CD4-positive, alpha-beta T cell treated with Interleukin-2 at 100 ng/mL for 4 hours (primary cell): ENCODE results near the gene EFCAB8.
"Not testable (repeated sequence)": the region's sequence is repeated elsewhere in the genome, so short reads cannot be mapped to it uniquely, and the experiment has no call there.

ENCODE experiments used
- DNase-seq: peaks from one replicate; pipeline ENCODE4 v3.0.0-alpha.2; 2020; ENCODE audit warnings: low spot score

The EFCAB8 gene

DNA sequence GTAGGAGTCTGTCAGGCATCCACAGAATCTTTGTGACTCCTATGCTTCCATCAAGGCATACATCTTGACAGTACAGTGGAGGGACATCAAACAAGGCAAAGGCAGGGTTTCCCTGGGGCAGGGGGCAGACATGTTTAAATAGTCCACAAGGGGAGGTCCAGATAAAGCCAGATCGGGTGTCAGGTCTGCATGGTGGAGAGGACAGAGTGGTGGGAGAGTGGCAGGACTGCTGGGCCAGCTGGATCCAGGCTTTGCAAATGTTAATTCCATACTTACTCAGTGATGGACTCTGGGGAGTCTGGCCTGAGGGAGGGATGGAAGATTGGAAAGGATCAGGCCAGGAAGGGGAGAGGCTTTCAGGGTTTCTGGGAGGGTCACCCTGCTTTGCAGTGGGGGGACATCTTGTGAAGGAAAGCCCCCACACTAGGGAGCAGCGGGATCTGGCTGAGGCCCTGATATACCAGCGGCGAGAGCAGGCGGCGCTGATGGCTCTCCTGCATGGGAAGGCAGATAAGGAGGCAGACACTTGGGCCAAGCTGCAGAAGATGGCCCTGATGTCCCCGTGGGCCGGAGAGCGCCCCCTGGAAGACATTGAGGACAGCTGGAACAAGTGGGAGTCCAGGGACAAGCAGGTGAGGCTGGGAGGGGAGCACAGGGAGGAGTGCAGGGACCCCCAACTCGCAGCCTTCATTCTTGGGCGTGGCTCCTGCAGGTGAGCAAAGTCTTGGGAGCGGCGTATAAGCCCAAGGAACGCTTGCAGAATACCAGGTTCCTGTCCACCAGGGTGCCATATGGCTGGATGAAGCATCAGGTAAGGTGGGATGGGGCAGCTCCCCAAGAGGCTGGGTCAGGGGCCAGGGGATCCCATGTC lies 100.9 kb downstream of the EFCAB8 start:
- DNase-seq, result no peak

DNA sequence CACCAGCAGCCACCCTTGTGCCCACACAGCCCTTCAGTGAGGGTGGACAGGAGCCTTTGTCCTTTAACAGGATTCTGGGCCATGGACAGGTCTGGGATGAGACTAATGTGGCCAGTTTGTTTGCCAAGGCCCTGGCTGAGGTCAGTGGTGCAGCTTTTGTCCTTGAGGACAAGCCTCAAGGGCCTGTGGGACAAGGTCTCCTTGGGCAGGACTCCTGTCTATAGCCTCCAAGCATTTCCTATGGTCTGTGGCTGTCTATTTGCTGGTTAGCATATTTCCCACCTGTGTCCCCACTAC lies 101.4 kb downstream of the EFCAB8 start:
- DNase-seq, result no peak

DNA sequence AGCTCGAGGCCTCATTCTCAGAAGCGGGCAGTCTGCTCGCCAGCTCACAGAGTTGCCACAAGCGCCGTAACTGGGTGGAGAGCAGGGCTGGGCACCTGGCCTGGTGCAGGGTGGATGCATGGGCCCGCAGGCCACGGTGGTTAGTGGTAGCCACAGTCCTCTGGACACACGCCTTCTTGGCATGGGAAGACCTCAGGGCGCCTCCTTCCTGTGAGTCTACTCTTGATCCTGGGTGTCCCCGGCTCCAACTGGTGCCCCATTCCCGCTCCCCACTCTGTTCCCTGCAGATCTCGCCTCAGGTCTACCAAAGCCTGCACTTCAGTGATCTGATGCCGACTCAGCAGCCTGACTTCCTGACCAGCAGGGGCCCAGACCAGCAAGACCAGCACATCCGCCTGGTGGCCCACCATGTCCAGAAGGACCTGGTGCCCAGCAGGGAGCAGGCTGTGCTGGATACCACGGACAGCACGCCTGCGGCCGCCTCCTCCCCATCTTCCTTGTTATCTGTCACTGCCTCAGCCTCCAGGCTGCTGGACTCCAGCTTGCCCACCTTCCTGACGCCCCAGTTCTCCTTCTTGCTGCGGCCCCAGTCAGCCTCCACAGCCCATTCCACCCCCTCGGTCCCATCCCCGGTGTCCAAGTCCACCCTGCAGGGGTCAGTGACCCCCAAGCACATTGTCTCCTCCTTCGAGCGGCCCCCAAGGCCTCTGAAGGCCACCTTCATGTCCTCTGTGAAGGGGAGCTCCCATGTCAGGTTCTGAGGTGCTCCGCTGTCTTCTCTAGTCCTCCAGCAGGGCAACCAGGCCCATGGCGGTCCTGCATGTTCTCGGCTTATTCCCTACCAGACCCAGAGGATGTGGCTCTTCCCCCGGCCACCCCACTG lies 102.4 kb downstream of the EFCAB8 start:
- DNase-seq, result no peak

DNA sequence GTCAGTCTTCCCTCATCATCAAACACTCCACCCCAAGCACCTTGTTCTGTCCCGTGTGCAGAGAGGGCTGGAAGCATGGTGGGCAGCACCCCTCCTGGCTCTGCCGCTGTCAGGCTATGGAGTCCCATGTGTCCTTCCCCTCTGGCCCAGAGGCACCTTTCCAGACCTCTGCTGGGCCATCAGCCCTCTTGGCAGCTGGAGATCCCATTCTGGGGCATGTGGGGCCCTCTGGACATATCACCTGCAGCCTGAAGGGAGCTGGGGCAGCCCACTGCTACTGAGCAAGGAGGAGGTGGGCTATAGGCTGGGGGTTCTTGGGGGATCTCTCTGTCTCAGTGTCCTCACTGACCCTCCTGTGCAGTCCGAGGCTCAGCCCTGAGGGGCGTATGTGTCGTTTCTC lies 103.3 kb downstream of the EFCAB8 start:
- no peak for DNase-seq

DNA sequence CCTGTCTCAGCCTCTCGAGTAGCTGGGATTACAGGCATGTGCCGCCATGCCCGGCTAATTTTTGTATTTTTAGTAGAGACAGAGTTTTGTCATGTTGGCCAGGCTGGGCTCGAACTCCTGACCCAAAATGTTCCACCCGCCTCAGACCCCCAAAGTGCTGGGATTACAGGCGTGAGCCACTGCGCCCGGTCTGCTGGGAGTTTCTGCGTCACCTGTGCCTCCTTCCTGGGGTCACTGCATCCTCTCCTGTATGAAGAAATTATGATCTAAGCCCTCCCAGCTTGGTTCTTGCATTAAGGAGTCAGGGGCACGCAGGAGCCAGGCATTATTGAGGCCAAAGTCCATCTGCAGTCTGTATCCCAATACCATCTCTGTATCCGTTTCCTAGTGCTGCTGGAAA lies 103.9 kb downstream of the EFCAB8 start:
- not testable (repeated sequence) for DNase-seq

DNA sequence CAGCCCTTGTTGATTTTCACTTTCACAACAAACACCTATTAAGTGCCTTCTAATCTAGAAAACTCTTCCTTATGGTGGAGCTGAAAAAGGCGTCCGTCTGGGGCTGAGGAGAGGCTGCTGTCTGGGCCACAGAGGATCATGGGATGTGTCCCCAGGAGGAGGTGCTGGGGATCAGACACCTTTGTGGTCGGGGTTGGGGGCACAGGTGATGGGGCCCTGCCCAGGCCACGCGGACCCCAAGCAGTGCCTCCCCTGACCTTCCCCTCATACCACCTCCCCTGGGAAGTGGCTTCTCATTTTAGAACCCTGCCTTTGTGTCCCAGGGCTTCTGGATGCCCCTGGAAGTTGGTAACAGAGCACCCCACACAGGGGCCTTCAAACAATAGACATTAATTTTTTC lies 104.5 kb downstream of the EFCAB8 start:
- DNase-seq, result no peak

DNA sequence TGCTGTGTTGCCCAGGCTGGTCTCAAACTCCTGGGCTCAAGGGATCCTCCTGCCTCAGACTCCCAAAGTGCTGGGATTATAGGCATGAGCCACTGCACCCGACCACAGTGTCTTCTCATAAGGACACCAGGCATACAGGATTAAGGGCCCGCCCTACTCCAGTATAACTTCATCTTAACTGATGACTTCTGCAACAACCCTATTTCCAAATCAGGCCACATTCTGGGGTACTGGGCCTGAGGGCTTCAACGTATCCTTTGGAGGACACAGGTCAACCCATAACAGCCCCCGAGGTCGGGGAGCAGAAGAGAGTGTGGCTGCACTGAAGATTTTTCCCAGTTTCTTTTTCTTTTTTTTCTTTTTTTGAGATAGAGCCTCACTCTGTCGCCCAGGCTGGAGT lies 105.9 kb downstream of the EFCAB8 start:
- DNase-seq, result no peak

DNA sequence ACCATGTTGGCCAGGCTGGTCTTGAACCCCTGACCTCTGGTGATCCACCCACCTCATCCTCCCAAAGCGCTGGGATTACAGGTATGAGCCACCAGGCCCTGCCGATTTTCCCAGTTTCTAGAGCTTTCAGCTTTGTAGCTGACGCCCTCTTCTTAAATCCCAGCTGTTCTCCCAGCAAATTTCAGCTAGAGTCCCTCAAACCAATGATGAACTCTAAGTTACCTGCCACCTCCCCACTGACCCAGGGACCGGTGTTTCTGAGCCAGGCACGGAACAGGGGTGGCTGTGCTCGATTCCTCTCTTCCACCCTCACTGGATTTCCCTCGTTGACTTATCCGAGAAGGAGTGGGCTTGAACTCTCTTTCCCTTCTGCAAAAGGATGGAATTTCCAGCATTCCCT lies 106.4 kb downstream of the EFCAB8 start:
- DNase-seq, result no peak

DNA sequence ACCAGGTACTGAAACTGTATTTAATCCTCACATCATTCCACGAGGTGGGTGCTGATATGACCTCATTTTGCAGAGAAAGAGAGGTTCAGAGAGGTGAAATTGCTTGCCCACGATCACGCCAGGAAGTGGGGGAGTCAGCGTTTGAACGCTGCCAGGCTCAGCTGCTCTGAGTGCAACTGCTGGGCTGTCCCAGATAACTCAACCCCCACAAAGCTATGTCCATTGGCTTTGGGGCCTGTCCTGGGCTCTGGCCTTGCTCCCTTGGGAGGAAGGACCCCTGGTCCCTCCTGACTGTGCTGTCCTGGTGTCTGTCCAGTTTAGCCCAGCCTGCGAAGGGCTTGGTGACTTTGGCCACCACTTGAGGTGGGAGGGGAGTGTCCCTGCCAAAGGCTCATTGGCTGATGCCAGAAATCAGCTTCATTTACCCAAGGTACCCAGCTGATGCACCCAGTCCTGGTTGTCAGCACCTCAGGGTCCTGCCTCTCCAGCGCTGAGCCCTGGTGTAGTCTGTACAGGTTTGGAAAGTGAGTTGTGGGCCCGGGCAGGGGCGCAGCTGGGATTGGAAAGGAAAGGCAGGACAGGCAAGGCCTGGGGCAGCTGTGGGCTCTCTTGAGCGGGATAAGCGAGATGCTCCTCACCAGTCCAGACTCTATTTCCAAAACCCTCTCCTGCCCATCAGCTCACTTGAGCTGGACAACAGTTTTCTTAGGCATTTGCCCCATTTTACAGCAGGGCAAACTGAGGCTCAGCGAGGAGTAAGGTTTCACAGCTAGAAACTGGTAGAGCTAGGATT lies 107.1 kb downstream of the EFCAB8 start:
- peak; percentile 49 for DNase-seq

DNA sequence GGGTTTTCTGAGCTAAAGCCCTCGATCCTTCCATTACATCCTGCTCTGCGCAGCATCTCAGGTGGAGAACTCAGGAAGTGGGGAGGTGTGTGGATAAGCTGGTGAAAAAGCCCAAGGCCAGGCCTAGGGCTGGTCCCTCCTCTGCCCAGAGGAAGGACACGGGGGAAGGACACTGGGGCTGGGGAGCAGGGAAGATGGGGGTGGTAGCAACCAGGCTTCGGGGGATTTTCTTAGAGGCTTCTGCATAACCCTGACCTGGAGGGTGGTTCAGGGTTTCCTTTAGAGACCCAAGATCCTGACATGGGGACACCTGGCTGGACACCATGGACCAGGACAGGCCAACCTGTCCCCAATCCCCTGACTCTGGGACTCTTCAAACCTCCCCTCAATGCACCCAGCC lies 107.7 kb downstream of the EFCAB8 start:
- DNase-seq, result no peak

DNA sequence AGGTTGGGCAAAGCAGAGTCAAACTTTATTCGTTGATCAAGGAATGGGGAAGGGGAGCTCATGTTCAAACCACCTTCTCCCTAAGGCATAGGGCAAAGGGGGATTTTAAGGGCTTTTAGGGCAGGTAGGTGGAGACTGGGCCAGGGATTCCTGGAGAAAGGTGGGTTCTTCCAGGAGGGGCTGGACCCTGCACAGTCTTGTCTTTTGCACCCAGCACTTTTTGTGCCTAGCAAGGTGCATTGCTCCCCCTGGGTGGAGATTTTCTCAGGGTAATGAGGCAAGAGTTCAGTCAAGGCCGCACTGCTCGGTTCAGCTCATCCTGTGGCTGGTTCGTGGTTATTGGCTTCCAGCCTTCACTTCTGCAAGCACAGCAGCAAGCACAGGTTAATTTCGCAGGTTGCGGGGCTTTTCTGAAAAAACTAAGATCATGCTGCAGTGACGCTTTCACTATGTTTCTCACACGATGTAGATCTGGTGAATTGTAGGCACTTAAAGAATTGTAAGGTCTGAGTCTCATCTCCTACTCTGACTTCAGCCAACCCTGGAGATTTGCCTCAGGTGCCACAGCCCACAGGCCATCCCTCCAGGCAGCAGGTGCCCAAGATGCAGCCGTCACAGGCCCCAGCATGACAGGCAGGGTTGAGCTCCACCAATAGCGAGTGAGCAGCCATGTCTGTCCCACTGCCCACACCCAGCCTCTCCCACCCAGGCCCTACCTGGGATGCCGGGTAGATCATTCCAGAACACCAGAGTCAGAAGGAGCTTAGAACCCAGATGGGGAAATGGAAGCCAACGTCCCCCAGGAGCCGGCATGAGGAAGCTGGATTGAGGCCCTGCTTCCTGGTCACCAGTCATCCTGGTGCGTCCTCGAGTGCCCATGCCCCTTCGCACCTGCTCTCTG lies 108.4 kb downstream of the EFCAB8 start:
- DNase-seq, result peak; percentile 59

DNA sequence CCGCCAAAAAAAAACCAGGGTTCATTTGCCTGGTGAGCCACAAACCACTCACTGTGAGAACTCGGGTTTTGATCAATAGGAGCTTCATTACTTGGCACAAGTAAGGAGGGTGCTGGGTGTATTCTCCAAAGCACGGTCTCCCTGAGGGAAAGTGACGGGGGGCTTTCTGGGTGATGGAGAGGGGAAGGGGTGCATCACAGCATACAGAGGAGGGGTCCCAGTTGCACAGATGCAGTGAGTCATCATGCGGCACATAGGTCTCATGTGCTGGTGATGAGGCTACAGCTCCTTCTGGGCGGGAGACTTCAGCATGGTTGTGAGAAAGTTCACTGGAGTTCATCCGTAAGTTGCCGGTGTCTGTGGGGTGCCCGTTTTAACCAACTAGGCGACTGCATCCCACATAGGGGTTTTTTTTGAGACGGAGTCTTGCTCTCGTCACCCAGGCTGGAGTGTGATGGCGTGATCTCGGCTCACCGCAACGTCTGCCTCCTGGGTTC lies 109.3 kb downstream of the EFCAB8 start:
- peak; percentile 60 for DNase-seq

DNA sequence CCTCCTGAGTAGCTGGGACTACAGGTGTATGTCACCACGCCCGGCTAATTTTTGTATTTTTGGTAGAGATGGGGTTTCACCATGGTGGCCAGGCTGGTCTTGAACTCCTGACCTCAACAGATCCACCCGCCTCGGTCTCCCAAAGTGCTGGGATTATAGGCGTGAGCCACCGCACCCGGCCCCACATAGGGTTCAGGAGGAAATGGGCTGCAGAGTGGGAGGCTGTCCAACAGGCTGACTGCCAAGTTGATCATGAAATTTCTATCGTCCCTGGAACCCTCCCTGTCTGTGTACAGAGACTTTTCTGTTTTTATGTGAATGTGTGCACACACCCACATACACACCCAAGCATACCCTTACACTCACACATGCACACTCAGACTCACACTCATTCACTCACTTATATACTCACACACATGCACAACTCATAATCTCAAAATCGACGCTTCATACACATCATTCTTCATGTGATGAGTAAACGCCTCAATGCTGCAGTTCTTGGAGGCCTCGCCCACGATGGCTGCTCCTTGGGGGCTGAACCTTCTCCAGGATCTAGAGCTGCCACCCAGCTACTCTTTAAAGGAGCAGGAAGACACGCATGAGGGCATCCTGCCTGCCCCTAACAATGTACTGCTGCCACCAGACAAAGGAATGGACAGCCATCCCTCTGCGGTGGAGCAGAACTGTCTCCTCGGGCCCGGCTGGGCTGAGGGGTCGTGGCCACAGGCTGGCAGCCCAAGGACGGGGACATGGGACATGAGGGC lies 109.9 kb downstream of the EFCAB8 start:
- DNase-seq, result peak; percentile 46

DNA sequence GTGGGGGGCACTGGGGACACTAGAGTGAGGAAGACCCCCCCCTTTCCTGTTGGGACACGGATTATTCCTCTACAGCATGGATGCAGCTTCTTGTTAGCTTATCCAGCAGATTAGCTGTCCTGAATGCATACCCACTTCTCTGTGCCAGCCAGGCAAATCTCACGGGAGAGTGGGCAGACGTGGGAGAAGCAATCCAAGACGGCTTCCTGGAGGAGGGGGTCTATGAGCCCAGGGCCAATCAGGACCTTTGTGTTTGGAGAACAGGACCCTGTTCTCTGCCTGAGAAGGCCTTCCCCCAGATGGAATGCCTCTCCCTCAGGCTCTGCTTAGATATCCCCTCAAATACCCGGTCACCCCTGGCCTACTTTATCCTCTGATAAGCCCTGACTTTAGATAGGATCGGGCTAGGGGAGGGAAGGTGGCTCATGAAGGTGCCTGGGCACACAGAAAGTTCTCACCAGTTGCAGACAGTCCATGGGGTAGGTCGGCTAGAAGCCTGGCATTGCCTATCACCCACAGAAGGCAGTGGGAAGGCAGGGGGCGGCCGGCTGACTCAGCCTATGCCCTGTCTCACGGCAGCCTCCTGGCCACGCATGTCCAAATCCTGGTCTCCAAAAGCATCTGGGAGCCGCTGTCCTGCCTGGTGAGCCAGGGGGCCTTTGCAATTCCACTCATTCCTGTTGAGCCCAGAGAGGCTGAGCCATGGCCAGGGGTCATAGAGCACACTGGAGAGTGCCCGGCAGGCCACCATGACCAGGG lies 110.8 kb downstream of the EFCAB8 start:
- DNase-seq, result no peak

DNA sequence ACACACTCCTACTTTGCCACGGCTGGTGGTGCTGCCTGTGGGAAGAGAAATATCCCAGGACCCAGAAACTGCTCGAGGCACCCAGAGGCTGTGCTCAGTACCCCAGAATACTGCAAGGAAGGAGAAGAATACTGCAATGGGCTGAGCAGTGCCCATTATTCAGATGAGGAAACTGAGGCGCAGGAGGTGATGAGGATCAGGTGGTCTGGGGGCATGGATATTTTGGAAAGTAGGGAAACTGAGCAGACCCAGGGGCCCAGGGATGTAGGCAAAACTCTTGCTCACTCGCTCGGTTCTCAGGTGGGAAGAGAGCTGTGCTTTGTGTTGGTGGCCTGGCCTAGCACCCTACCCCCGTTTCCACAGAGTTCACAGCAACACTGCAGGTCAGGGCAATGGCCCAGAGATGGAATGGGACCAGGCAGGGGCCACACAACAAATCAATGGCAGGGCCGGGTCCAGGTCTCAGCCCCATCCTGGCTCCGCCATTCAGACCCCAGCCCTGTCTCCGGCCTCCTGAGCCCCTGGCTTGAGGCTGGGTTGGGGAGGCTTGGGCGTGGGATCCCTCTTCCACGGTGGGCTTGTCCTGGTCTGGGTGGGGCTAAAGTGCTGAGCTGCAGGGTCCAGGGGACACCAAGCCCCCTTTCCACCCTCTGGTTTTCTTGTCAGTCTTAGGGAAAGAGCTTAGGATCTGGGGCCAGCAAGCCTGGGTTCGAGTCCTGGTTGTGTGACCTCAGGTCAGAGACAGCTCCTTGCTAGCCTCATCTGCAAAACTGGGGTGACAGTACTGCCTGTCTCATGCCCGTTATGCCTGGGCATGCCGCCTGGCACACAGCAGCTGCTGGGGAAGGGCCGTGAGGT lies 111.6 kb downstream of the EFCAB8 start:
- no peak for DNase-seq

DNA sequence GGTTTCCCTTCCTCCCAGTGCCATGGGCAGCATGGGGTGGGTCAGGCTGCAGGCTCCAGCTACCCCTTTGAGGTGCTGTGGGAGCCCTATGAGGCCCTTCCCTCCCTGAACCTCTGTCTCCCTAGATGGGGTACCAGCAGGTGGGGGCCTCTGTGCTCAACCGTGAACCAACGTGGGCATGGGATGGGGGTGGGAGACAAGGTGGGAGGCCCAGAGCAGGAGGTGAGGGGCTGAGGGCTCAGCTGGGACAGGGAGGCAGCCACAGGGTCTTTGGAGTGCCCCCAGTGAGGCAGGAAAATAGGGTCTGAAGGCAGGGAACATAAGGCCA lies 112.2 kb downstream of the EFCAB8 start:
- no peak for DNase-seq

DNA sequence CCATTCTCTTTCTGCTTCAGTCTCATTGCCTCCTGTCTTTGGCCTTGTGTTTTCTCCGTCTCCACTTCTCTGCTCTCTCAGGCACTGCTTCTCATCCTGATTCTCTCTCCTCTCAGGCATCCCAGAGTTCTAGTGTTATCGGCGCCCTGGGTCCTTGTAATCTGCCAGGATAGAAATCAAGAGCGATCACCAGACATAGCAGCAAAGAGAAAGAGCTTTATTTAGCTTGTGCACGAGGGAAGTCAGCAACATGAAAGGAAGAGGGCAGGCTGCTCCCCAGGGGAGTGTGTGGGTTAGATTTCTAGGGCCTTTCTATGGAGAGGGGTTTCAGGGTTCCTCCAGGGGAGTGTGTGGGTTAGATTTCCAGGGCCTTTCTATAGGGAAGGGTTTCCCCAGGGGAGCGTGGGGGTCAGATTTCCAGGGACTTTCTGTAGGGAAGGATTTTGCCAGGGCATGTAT lies 113.0 kb downstream of the EFCAB8 start:
- DNase-seq, result peak; percentile 26

DNA sequence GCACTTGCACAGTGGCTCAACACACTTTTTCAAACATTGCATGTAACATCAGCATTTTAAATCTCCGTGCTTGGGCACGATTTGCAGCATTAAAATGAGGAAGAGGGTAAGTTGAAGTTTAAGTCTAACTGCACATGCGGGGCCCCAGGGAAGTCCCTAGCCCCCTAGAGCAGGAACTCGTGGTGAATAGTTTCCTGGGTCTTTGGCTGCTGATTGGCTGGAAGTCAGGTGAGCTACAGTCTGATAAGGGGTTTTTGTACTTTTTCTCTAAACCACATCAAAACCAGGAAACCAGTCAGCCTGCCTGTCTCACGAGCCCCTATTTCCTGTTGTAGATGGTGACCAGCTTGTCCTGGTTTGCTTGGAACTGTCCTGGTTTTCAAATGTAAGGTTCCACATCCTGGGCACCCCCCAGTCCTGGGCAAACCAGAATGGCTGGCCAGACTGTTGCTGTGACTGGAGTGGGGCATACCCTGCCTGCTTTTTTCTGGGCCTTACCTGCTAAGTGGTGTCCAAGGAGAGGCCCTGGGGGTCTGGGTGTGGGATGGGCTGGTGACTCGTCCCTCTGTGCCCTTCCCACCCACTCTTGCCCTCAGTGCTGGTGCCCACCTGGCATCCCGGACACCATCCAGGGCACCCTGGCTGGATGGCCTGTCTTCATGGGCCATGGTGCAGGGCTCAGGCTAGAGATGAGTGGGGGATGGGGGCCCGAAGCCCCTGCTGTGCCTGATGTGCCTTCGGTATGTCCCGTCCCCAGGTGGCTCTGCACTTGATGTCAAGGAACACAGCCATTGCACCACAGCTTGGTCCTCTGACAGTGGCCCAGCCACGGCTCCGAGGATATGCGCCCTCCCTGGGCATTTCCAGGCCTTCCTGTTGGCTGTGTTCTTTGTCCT lies 113.7 kb downstream of the EFCAB8 start:
- DNase-seq, result peak; percentile 92
